Activated CD8-positive, alpha-beta memory T cell treated with anti-CD3 and anti-CD28 coated beads, Interleukin-2, amount 50 U/mL, for 48 hours (primary cell): ENCODE results near the gene CHCHD4.
"Not testable (repeated sequence)": the region's sequence is repeated elsewhere in the genome, so short reads cannot be mapped to it uniquely, and the experiment has no call there.

Source experiments
- DNase-seq: peaks from one replicate; pipeline ENCODE4 v3.0.0-alpha.2; 2020

CHCHD4 gene

GRCh38 chr3:14133876-14134275 lies 9.2 kb upstream of the CHCHD4 start:
- DNase-seq, result no peak

DNA sequence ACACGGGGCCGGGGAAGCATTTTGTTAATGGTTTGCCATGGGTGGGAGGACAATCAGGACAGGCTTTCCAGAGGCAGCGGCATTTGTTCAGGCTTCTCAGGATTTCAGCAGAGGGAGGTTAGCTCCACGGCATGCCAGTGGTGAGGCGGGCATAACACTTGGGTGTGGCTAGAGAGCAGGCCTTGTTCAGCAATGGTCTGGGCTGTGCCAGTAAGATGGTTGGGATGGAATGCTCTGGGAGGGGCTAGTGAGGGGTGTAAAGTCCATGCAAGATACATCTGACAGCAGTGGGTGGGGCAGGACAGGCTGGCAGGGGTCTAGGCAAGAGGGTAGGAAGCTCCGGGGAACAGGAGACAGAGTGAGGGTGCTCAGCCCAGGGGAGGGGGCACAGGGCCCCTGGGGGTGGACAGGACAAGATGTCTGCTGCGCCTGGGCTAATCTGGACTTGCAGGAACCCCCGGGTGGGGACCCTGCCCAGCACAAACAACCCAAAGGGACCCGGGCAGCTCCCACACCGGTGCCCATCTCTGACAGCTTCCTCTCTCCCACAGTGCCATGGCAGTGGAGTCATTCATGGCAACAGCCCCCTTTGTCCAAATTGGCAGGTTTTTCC lies 8.6 kb upstream of the CHCHD4 start:
- no peak for DNase-seq

DNA sequence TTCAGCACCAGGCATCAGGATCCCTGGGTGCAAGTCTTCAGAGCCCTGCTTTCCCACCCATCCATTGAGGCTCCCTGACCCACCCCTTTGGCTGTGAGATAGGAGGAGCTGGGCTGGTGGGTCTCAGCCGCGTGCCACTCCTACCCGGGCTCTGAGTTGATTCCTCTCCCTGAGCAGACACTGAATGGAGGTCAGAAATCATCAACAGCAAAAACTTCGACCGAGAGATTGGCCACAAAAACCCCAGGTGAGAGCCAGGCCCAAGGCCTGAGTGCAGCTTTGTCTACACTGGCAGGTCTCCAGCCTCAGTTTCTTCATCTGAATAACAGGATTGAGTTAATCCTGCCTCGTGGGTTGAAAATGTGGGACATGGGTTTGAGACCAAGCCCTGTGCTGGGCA lies 8.0 kb upstream of the CHCHD4 start:
- DNase-seq, result no peak

- DNase-seq, result no peak
Measured at GRCh38 chr3:14132120-14132519, 7.5 kb upstream of the CHCHD4 start.

DNA sequence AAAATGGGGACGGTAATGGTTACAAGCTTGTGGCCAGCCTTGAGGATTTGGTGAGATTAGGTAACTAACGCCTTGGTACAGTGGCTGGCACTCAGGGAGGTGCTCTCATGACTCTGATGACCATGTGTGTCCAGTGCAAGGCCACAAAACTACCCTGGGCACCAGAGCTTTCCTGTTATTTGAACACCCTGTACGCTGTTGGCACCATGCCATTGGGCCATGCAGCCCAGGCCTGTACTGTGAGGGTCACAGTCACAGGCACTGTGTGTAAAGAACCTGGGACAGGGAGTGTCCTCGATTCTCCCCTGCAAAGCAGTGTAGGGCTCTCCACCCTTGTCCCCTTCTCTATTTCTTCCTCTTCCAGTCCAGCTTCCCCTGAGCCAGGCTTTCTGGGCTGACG lies 6.5 kb upstream of the CHCHD4 start:
- peak; percentile 33 for DNase-seq

GRCh38 chr3:14130707-14131106 lies 6.0 kb upstream of the CHCHD4 start:
- DNase-seq, result peak; percentile 41

GRCh38 chr3:14130230-14130629 lies 5.6 kb upstream of the CHCHD4 start:
- peak; percentile 32 for DNase-seq

- no peak for DNase-seq
Measured at GRCh38 chr3:14129296-14129695, 4.6 kb upstream of the CHCHD4 start.

- no peak for DNase-seq
Measured at GRCh38 chr3:14128724-14129123, 4.1 kb upstream of the CHCHD4 start.

DNA sequence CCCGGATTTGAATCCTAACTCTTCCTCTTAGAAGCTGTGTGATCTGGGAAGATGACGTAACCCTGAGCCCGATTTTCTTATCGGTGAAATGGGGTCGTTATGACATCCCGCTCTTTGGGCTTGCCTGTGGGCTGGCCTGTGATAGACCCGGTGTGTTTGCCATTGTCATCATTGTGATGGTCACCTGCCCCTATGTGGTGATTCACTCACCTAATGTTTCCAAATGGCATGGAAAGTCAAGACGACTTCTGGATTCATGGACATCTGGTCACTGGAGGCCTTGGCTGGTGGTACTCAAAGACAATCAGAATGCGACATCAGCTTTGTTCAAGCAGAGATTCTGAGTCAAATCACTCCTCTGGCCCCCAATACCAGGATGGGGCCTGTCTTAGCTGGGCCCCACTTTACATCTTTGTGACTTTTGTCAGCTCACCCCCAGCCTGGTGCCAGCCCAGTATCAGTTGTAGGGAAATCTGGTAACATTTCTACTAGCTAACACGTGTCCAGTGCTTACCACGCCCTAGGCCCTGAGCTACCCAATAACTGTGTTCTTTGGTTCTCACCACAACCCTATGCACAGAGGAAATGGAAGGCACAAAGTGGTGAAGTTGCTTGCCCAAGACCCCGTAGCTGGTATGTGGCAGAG lies 3.0 kb upstream of the CHCHD4 start:
- peak; percentile 48 for DNase-seq

DNA sequence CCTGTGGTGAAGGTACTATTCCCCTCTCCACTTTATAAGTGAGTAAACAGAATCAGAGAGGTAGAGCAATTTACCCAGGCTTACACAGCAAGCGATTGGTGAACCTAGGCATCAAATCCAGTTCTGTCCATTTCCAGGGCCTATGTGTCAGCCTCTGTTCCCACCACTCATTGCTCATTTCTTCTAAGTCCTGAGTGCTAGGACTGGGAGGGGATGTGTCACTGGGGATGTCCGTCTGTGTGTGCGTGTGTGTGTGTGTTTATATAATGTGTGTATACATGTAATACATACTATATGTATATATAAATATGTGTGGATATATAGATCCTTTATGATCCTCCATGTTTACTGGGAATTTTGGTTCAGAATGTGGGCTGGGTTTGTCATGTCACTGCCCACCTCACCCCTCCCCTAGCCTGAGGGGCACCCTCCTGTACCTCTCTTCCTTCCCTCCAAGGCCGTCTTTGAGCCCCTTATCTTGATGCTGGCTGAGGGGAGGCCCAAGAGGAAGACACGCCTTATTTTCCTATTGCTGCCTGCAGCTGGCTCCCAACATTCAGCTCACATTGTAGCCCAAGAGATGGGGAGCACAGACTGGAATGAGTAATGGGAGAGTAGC lies 2.3 kb upstream of the CHCHD4 start:
- DNase-seq, result peak; percentile 43

DNA sequence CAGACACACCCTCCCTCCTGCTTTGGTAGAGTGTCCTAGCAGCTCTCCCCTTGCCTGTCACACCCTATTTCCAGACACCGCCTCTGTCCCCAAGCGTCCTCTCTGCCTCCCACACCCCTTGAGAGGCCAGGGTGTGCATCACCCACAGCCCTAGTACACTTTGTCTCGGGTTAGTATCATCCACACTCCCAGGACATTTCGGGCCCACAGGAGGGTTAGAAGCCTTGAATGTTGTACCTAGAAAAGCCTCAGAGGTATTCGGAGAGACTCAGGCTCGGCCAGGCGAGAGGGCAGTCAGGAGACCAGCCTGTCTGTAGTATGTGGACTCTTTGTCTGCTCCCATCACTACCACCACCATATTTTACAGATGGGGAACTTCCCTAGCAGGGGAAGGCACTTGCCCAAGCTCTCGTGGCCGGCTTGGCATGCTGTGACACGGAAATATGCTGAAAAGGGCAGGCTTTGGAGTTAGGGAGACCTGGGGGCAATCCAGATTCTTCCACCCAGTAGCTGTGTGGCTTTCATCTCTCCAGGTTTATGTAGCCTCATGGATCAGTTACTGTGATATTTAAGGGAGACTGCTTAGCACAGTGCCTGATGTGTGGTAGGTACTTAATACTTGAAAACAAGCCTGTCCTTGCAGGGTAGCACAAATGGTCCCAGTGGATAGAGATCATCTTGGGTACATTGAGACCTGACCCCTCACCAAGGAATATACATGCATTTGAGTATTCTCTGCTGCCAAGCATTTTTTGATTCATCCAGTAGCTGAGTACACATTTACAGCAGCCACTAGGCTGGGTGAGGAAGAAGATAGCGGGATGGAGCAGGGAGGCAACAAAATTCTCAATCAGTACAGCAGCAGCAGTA lies 1.6 kb upstream of the CHCHD4 start:
- no peak for DNase-seq

DNA sequence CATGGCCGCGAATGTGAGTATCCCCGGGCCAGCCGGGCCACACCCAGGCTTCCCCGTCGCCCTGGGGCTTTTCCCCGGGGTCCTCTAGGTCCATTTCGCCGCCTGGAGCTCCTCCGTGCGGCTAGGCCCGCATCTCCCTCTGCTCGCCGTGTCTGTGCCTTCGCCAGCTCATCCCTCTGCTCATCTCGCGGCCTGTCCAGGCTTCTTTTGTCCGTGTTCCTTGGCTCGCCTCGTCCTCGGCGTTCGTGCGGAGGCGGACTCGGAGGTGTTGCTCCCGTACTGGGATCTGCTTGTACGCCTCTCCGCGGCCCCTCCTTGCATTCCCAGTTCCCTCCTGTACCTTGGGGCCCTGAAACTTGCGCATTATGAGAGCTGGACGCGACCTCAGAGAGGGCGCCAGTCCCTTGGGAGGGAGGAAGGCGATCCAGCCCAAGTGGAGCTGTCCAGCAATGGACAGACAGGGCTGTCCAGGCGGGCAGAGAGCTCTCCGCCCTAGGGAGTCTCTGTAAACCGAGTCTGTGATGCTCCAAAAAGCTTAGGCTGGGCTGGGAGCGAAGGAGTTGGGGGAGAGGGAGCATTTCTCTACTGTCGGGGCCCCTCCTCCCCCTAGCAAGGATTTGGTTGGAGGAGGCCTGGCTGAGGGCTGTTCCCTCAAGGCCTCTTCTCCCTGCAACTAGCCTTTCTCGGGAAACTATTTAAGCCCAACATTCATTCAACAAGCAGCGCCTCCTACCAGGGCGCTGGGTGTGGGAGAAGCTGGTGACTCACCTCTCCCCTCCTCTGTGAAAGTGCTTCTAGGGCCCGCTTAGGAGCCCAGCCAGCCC lies 735 bp upstream of the CHCHD4 start:
- peak; percentile 72 for DNase-seq

DNA sequence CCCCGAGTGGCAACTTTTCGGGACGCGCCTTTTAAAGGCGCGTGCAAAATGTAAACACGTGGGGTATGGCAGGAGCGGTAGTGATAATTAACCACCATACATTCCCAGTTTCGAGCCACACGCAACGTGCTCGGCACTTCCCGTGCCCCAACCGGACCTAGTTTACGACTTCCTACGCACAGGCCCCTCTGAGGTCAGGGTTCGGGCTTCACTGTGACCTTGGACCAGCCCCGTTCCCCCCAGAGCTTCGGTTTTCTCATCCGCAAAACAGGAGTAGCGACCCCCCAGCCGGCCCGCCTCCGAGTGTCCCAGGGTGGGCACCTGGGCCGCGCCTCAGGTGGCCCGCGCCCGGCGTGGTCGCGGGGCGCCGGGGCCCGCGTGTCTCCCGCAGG lies 451 bp downstream of the CHCHD4 start:
- DNase-seq, result peak; percentile 75

DNA sequence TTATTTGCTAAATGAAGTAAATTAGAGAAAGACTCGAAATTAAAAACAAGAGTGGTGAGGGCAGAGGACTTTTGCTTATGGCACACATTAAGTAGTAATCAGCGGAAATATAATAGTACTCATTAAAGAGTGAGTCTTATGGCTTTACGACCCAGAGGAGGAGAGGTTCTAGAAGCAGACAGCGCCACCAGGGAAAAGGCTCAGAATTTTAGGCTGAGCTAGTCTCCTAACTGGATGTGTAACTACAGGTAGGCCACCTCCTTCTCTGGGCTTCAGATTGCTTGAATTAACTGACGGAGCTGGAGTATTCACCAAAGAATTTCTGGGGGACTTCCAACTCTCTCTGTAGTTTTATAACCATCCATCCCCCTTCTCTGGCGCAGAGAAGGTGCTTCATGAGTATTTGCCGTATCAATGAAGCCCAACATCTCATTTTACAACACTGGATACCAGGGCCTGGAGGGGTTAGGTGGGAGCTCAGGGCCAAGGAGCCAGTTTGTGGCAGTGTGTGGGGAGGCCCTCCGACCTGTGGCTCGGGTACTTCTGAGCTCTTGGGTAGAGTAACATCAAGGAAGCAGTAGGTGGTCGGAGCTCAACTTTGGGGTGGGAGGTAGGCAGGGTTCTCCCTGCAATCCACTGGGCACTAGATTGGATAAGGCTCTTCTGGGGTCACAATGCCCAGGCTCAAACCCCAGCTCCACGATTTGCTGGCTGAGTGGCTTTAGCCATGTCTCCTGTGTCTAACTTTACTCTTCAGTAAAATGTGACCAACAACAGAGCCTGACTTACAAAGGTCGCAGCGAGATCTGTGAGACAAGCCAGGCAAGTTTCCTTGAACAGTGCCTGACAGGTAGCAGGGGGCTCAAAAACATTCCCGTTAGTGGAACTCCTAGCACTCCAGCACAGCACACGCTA lies 1.1 kb downstream of the CHCHD4 start:
- peak; percentile 59 for DNase-seq

- no peak for DNase-seq
Measured at GRCh38 chr3:14122301-14122700, 2.4 kb downstream of the CHCHD4 start.

DNA sequence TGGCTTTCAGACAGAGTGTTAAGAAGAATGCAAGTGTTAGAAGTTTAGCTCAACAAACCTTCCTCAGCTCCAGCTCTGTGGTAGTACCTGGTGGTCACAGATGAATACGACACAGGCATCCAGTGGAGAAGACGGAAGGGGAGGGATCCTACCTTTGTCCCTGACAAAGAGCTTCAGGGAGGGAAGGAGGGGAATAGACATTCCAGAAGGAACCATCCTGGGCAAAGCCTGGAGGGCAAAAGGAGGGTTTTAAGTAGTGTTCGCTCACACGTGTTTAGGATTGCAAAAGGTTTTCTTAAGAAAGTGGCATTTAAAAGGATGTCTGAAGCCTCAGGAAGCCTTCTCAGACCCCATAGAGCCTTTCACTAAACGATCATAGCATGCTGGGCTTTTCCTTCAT lies 2.8 kb downstream of the CHCHD4 start:
- no peak for DNase-seq

- DNase-seq, result not testable (repeated sequence)
Measured at GRCh38 chr3:14120921-14121448, 3.7 kb downstream of the CHCHD4 start.

GRCh38 chr3:14120111-14120920 lies 4.4 kb downstream of the CHCHD4 start:
- peak; percentile 46 for DNase-seq

- no peak for DNase-seq
Measured at GRCh38 chr3:14119651-14120050, 5.0 kb downstream of the CHCHD4 start.
